Glutamatergic neuron (in vitro differentiated cells): Measurements from ENCODE around the gene PLSCR4. TPM values are rescaled to one million over a fixed set of nuclear protein-coding genes. Genes with fewer than 3 reads are reported as not detected.

Experiments used
- DNase-seq: peaks from one replicate; pipeline ENCODE4 v3.0.0; 2022
- H3K27ac Mint-ChIP-seq: one replicate; pipeline ENCODE4 v1.8.0; 2020; ENCODE audit warnings: mild to moderate bottlenecking, mixed read lengths, inconsistent platforms; ENCODE audit not compliant: unreplicated experiment
- H3K27me3 Mint-ChIP-seq: one replicate; pipeline ENCODE4 v1.8.0; 2020; ENCODE audit warnings: mild to moderate bottlenecking, moderate library complexity, mixed read lengths, inconsistent platforms; ENCODE audit not compliant: unreplicated experiment
- H3K36me3 Mint-ChIP-seq: one replicate; pipeline ENCODE4 v1.8.0; 2020; ENCODE audit warnings: mild to moderate bottlenecking, mixed read lengths, inconsistent platforms; ENCODE audit not compliant: unreplicated experiment
- H3K4me1 Mint-ChIP-seq: one replicate; pipeline ENCODE4 v1.8.0; 2020; ENCODE audit warnings: mild to moderate bottlenecking, low read depth, mixed read lengths, inconsistent platforms; ENCODE audit not compliant: unreplicated experiment
- H3K4me3 Mint-ChIP-seq: one replicate; pipeline ENCODE4 v1.8.0; 2020; ENCODE audit warnings: mild to moderate bottlenecking, mixed read lengths, inconsistent platforms; ENCODE audit not compliant: unreplicated experiment
- H3K9me3 Mint-ChIP-seq: one replicate; pipeline ENCODE4 v1.8.0; 2020; ENCODE audit warnings: mild to moderate bottlenecking, moderate library complexity, mixed read lengths, inconsistent platforms; ENCODE audit not compliant: unreplicated experiment
- total RNA-seq: library from RNA; stranded (reverse); fragmentation: NEBNext Ultra II Directional; extraction: Animal tissue kit (Norgen Biotek cat#: 25700); gene quantifications from one replicate; pipeline ENCODE4 v1.2.1, GENCODE V29; 2021; ENCODE audit not compliant: unreplicated experiment
- TF ChIP-seq, protein P1 (sequence below): fragments of 200-600 bp; sonication (generic); IDR thresholded peaks from one replicate; pipeline ENCODE4 v1.5.0; 2021; ENCODE audit not compliant: partially characterized antibody, unreplicated experiment

The PLSCR4 gene
- total RNA-seq, 1 donor from 2014 or later = not detected

DNA sequence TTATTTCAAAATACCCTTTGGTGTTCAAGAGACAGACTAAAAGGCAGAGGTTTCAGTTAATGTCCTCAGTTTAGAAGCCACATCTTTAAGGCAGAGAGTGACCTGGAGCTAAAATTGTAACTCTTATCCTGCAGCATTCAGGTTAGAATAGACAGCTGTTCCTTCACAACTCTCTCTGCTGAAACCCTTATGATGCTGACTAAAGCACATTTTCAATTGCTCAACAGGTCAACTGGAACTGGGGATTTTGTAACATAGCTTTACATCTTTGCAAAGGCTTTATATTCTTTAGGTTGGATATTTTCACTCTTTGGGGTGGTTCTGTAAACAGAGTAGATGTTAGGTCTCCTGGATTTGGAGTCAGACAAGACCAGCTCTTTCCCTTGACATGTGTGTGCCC, 20.3 kb upstream of the PLSCR4 start:
- no peak for DNase-seq
- no peaks in the 10 kb centered on the region for H3K4me1 Mint-ChIP-seq
- TF ChIP-seq, protein P1, sequence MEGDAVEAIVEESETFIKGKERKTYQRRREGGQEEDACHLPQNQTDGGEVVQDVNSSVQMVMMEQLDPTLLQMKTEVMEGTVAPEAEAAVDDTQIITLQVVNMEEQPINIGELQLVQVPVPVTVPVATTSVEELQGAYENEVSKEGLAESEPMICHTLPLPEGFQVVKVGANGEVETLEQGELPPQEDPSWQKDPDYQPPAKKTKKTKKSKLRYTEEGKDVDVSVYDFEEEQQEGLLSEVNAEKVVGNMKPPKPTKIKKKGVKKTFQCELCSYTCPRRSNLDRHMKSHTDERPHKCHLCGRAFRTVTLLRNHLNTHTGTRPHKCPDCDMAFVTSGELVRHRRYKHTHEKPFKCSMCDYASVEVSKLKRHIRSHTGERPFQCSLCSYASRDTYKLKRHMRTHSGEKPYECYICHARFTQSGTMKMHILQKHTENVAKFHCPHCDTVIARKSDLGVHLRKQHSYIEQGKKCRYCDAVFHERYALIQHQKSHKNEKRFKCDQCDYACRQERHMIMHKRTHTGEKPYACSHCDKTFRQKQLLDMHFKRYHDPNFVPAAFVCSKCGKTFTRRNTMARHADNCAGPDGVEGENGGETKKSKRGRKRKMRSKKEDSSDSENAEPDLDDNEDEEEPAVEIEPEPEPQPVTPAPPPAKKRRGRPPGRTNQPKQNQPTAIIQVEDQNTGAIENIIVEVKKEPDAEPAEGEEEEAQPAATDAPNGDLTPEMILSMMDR = no peak
- no peaks in the 10 kb centered on the region for H3K27me3 Mint-ChIP-seq
- no peak overlapping the region for H3K4me3 Mint-ChIP-seq
- H3K27ac Mint-ChIP-seq = no peak overlapping the region
- H3K36me3 Mint-ChIP-seq = no peaks in the 10 kb centered on the region
- no peaks in the 10 kb centered on the region for H3K9me3 Mint-ChIP-seq

DNA sequence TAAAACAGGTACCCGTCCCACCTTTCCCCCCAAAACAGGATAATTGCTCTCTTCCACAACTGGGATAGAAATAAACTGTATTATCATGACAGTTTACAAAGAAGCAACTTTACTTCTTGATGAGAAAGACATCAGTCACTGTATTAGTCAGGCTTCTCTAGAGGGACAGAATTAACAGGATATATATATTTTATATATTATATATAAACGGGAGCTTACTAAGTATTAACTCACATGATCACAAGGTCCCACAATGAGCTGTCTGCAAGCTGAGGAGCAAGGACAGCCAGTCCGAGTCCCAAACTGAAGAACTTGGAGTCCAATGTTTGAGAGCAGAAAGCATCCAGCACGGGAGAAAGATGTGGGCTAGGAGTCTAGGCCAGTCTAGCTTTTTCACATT, 18.4 kb upstream of the PLSCR4 start:
- TF ChIP-seq, protein P1 = no peak
- H3K9me3 Mint-ChIP-seq = no peaks in the 10 kb centered on the region
- H3K27ac Mint-ChIP-seq = no peak overlapping the region
- no peaks in the 10 kb centered on the region for H3K36me3 Mint-ChIP-seq
- H3K4me1 Mint-ChIP-seq = no peaks in the 10 kb centered on the region
- no peak for DNase-seq
- no peak overlapping the region for H3K4me3 Mint-ChIP-seq
- no peaks in the 10 kb centered on the region for H3K27me3 Mint-ChIP-seq

DNA sequence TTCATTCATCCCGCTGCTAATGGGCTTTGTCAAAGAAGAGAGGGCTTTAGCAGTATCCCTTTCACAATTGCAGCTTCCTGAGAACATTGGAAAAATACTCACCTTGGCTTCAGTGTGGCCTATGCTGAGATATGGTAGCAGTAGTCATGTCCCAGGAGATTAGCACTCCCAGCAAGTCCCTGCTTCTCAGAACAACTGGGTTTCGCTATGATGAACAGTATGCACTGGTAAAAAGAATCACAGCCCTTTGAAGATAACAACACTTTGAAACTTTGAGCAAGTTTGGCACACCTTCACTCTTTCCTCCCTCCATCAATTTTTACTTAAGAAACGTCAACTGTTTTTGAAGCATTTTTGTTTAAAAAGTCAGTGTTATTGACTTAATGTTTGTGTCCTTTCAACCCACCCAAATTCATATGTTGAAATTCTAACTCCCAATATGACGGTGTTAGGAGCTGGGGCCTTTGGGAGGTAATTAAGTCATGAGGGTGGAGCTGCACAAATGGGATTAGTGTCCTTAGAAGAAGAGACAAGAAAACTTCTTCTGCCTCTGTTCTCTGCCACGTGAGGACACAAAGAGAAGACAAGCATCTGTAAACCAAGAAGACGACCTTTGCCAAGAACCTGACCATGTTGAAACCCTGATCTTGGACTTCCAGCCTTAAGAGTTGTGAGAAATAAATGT, 17.8 kb upstream of the PLSCR4 start:
- Mint-ChIP-seq H3K9me3 (no peaks in the 10 kb centered on the region), H3K27me3 (no peaks in the 10 kb centered on the region), H3K36me3 (no peaks in the 10 kb centered on the region), H3K27ac (no peak overlapping the region), H3K4me1 (no peaks in the 10 kb centered on the region), H3K4me3 (no peak overlapping the region)
- DNase-seq = no peak
- TF ChIP-seq, protein P1 = no peak

DNA sequence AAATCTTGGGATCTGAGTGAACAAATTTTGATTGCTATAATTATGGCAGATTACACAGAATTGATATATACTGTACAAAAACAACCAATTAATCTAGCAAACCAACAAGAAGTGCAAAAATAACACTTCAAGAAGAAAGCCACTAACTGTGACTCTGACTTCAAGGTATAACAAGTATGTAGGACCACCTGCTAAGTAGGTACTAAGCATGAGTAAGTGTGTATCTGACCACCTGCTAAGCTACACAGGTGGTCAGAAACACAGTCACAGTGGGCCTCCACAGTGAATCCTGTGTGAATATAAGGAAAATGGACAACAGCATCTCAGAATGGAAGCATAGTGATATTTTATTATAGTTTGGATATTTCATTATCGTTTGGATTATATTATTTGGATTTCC, 14.8 kb upstream of the PLSCR4 start:
- Mint-ChIP-seq H3K27me3 (no peaks in the 10 kb centered on the region), H3K27ac (no peak overlapping the region), H3K4me3 (no peak overlapping the region), H3K36me3 (no peaks in the 10 kb centered on the region), H3K9me3 (no peaks in the 10 kb centered on the region), H3K4me1 (no peaks in the 10 kb centered on the region)
- TF ChIP-seq, protein P1 = no peak
- DNase-seq = no peak

DNA sequence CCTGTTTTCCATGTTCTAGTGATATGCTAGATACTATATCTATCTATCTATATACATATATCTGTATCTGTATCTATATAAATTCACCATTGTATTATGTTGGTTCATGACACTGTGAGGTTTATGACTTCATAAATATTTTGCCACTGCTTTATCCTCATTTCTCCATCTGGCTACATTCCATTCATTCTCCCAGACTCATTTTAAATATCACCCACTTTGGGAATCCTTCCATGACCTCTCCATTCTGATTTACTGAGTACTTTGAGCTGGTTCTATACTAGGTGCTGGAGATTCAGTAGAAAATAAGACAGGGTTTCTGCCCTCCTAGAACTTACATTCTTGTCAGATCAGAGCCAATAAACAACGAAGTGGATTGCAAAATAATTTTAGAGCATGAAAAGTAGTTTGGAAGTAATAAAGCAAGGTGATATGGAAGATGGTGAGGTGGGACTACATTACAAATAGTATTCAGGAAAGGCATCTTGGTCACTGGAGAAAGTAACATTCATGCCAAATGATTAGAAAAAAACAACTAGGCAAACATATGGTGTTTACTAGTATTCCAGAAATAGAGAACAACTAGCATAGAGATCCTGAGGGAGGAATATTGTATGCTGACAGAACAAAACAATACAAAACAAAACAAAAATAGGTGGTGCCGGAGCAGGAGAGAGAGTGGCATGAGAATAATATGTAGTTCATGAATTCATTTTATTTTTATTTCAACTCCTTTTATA, 11.6 kb upstream of the PLSCR4 start:
- Mint-ChIP-seq H3K36me3 (no peaks in the 10 kb centered on the region), H3K27me3 (no peaks in the 10 kb centered on the region), H3K4me3 (no peak overlapping the region), H3K27ac (no peak overlapping the region), H3K4me1 (no peaks in the 10 kb centered on the region), H3K9me3 (no peaks in the 10 kb centered on the region)
- DNase-seq = no peak
- TF ChIP-seq, protein P1 = no peak
